ENCODE results near the gene TROAP. TPM values are rescaled to one million over a fixed set of nuclear protein-coding genes. Genes with fewer than 3 reads are reported as not detected.

TROAP gene
- total RNA-seq, 1 donor from 2014 or later = not detected

DNA sequence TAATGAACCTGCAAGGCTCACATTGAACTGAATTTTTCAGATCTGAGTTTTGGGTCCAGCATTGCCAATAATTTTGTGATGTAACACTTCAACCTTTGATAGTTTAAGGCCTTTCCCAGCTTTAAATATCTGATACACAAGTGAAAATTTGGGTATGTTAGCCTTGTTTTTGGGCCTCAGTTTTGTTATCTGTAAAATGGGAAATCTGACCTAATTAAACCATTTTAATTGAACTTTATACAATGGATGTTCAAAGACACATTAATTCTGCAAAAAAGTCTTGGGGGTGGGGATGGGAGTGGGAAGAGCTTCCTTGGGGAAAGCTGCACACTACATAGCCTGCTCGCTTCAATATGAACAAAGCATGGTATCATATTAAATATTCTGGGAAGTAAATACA is 39.0 kb downstream of the TROAP start:
- H3K27me3 ChIP-seq = no peaks in the 10 kb centered on the region
- no peak overlapping the region for H3K4me3 ChIP-seq
- TF ChIP-seq, protein P1, sequence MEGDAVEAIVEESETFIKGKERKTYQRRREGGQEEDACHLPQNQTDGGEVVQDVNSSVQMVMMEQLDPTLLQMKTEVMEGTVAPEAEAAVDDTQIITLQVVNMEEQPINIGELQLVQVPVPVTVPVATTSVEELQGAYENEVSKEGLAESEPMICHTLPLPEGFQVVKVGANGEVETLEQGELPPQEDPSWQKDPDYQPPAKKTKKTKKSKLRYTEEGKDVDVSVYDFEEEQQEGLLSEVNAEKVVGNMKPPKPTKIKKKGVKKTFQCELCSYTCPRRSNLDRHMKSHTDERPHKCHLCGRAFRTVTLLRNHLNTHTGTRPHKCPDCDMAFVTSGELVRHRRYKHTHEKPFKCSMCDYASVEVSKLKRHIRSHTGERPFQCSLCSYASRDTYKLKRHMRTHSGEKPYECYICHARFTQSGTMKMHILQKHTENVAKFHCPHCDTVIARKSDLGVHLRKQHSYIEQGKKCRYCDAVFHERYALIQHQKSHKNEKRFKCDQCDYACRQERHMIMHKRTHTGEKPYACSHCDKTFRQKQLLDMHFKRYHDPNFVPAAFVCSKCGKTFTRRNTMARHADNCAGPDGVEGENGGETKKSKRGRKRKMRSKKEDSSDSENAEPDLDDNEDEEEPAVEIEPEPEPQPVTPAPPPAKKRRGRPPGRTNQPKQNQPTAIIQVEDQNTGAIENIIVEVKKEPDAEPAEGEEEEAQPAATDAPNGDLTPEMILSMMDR (IDR thresholded peaks at IDR 0.05) = no peak
- H3K4me1 ChIP-seq = peaks cover 4 to 8% of the 10 kb centered on the region in 2 donors
- no peak overlapping the region for H3K27ac ChIP-seq
- H3K36me3 ChIP-seq = no peaks in the 10 kb centered on the region
- no peaks in the 10 kb centered on the region for H3K9me3 ChIP-seq
- intact Hi-C loops (cut with DNase I) = no loop called here
- DNase-seq (ENCODE audit: low spot score in 2 of 2) = no peak

DNA sequence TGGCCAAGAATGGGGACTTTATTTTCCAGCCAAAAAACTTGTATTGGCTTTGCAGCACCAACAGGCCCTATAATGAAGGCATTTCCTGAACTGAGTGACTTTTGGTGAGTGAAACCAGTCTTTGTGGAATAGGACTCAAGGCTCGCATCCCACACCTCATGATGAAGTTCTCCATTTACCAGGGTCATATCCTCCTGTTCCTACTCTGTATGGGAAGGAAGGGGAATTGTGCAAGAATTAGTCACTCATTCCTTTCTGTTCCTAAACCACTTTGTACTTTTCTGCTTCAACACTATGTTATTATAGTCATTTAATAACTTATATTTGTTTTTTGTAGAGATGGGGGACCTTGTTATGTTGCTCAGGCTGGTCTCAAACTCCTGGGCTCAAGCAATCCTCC is 41.9 kb downstream of the TROAP start:
- H3K4me3 ChIP-seq = no peak overlapping the region
- TF ChIP-seq, protein P1 (IDR thresholded peaks at IDR 0.05) = no peak
- no peaks in the 10 kb centered on the region for H3K27me3 ChIP-seq
- intact Hi-C loops (cut with DNase I) = no loop called here
- no peak overlapping the region for H3K27ac ChIP-seq
- no peak for DNase-seq (ENCODE audit: low spot score in 2 of 2)
- H3K9me3 ChIP-seq = no peaks in the 10 kb centered on the region
- no peaks in the 10 kb centered on the region for H3K36me3 ChIP-seq
- H3K4me1 ChIP-seq = peaks cover 4 to 6% of the 10 kb centered on the region in 2 donors

DNA sequence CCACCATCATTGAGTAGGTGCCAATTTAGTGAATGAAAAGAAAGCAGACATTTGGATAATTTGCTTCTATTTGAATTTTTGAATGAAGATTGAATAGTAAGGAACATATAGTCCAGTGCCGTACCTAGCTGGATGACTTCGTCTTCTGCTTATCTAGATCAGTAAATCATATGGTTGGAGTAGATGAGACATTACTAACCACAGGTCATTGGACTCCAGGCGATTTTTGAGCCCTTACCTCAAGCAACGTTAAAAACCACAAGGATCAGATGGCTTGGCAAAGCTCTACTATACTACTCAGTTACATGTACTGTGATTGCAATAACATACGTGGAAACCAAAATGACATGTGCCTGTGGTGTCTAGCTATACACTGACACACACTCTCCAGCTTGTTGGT is 42.5 kb downstream of the TROAP start:
- Histone ChIP-seq H3K36me3 (no peaks in the 10 kb centered on the region), H3K27ac (no peak overlapping the region), H3K4me1 (peaks cover 4 to 6% of the 10 kb centered on the region in 2 donors), H3K27me3 (no peaks in the 10 kb centered on the region), H3K9me3 (no peaks in the 10 kb centered on the region), H3K4me3 (peak overlapping the region in 1 of 2 donors; percentile 94)
- DNase-seq (ENCODE audit: low spot score in 2 of 2) = no peak
- intact Hi-C loops (cut with DNase I) = no loop called here
- TF ChIP-seq, protein P1 (IDR thresholded peaks at IDR 0.05) = no peak

DNA sequence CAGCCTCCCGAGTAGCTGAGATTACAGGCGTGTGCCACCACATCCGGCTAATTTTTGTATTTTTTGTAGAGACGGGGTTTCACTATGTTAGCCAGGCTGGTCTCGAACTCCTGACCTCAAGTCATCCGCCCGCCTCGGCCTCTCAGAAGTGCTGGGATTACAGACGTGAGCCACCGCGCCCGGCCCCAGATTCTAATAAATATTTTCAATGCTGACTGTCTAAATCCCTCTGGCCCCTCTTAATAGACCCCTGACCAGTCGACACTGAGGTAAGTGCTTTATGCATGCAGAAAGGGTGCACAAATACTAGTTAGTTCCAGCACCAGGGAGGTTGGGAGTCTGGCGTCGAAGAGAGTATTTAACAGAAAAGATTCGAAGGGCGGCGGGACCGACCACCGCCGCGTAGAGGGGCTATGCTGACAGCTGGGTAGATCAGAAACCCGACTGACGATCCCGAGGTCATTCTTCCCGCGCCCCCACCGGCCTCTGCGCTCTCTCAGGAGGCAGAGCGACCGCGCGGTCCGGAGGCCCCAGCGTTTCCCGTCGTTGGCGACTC is 43.1 kb downstream of the TROAP start:
- Histone ChIP-seq H3K27me3 (no peaks in the 10 kb centered on the region), H3K9me3 (no peaks in the 10 kb centered on the region), H3K4me3 (peak overlapping the region; percentile 58 to 94), H3K27ac (peak overlapping the region; percentile 90 to 98), H3K36me3 (no peaks in the 10 kb centered on the region), H3K4me1 (peaks cover 4 to 6% of the 10 kb centered on the region in 2 donors)
- DNase-seq (ENCODE audit: low spot score in 2 of 2) = no peak
- intact Hi-C loops (cut with DNase I) = loop anchor here (2.0 kb wide), 1 partner anchor 341 kb away; the partner anchor contains the start of gene FMNL3
- TF ChIP-seq, protein P1 (IDR thresholded peaks at IDR 0.05) = no peak

- H3K9me3 ChIP-seq = no peaks in the 10 kb centered on the region
- DNase-seq (ENCODE audit: low spot score in 2 of 2) = peak; percentile 80 to 88
- H3K27me3 ChIP-seq = no peaks in the 10 kb centered on the region
- intact Hi-C loops (cut with DNase I) = loop anchor here (1.0 to 2.0 kb wide), 2 partner anchors 9 to 340 kb away; partner anchors contain the start of gene FMNL3
- peaks cover 4 to 6% of the 10 kb centered on the region in 2 donors for H3K4me1 ChIP-seq
- TF ChIP-seq, protein P1 (IDR thresholded peaks at IDR 0.05) = peak in 2 of 3 experiments; percentile 20 to 37
- H3K4me3 ChIP-seq = peak overlapping the region; percentile 58 to 94
- H3K27ac ChIP-seq = peak overlapping the region; percentile 90 to 98
- H3K36me3 ChIP-seq = no peaks in the 10 kb centered on the region
These were observed 43.8 kb downstream of the TROAP start for GRCh38 chr12:49366652-49367380.

All from ascending aorta (tissue), 2 donors.